Ishikawa (cell line): ENCODE measurements around the gene KDM5A.

ENCODE experiments used
- CEBPB ChIP-seq: IDR thresholded peaks from 2 replicates; pipeline ENCODE4 v1.6.1; 2012
- CREB1 ChIP-seq: IDR thresholded peaks from 2 replicates; pipeline ENCODE4 v1.6.1; 2012; ENCODE audit warnings: low read depth
- EGR1 ChIP-seq: IDR thresholded peaks from 2 replicates; pipeline ENCODE4 v1.6.1; 2012
- EP300 ChIP-seq: IDR thresholded peaks from 2 replicates; pipeline ENCODE4 v1.6.1; 2012; ENCODE audit warnings: borderline replicate concordance
- FOXM1 ChIP-seq: IDR thresholded peaks from 2 replicates; pipeline ENCODE4 v1.6.1; 2012; ENCODE audit warnings: low read depth, borderline replicate concordance
- NFIC ChIP-seq: IDR thresholded peaks from 2 replicates; pipeline ENCODE4 v1.6.1; 2012
- RAD21 ChIP-seq: IDR thresholded peaks from 2 replicates; pipeline ENCODE4 v1.6.1; 2012; ENCODE audit warnings: low read depth
- REST ChIP-seq: IDR thresholded peaks from 2 replicates; pipeline ENCODE4 v1.6.1; 2012; ENCODE audit warnings: low read depth, mild to moderate bottlenecking
- TAF1 ChIP-seq: IDR thresholded peaks from 2 replicates; pipeline ENCODE4 v1.6.1; 2012; ENCODE audit warnings: low read depth, mild to moderate bottlenecking
- TCF12 ChIP-seq: IDR thresholded peaks from 2 replicates; pipeline ENCODE4 v1.6.1; 2012; ENCODE audit warnings: low read depth
- TEAD4 ChIP-seq: IDR thresholded peaks from 2 replicates; pipeline ENCODE4 v1.6.1; 2012
- USF1 ChIP-seq: IDR thresholded peaks from 2 replicates; pipeline ENCODE4 v1.6.1; 2012
- YY1 ChIP-seq: IDR thresholded peaks from 2 replicates; pipeline ENCODE4 v1.6.1; 2012; ENCODE audit warnings: low read depth
- ZBTB7A ChIP-seq: IDR thresholded peaks from 2 replicates; pipeline ENCODE4 v1.6.1; 2012; ENCODE audit warnings: low read depth
- TF ChIP-seq, protein P1 (sequence below): IDR thresholded peaks from 2 replicates; pipeline ENCODE4 v1.6.1; 2012

Gene KDM5A

DNA sequence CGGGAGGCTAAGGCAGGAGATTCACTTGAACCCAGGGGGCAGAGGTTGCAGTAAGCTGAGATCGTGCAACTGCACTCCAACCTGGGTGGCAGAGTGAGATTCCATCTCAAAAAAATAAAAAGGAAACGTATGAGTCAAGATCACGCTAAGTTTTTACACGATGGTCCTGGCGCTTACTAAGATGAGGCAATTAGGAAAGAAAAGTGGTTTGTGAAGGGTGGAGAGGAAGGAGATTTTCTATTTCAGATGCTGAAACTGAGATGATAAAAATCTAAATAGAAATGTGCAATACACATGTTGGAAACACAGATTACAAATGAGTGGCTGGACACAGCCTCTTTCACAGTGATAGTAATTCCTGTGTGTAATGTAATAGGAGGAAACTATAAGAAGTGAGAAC lies 63.2 kb downstream of the KDM5A start:
- no peak for TF ChIP-seq TEAD4
- no peak for TF ChIP-seq NFIC
- no peak for TF ChIP-seq REST

DNA sequence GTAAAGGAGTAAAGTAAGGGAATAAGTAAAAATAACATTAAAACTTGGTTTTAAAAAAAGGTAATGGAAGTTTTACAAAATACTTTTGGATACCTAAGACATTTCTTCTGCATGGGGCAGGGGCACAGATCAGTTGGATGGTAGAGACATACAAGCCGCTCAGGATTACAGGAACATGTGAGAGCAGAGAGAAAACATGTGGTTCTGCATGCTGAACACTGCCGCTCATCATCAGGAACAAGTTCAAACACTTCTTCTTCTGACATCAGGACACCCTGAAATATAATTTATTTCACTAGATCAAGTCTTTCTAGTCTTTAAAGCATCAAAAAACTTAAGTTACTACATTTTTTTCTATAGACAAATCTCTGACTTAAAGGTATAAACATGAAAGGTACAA lies 65.6 kb downstream of the KDM5A start:
- TF ChIP-seq TAF1, result no peak
- TF ChIP-seq, protein P1, sequence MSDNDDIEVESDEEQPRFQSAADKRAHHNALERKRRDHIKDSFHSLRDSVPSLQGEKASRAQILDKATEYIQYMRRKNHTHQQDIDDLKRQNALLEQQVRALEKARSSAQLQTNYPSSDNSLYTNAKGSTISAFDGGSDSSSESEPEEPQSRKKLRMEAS, result no peak
- TF ChIP-seq REST, result no peak
- TF ChIP-seq FOXM1, result no peak
- TF ChIP-seq EP300, result no peak
- no peak for TF ChIP-seq NFIC
- no peak for TF ChIP-seq CREB1
- no peak for TF ChIP-seq EGR1
- no peak for TF ChIP-seq YY1
- TF ChIP-seq ZBTB7A, result no peak

GRCh38 chr12:321606-322326 lies 67.4 kb downstream of the KDM5A start:
- peak; percentile 92 for TF ChIP-seq CEBPB
- TF ChIP-seq REST, result no peak
- no peak for TF ChIP-seq EP300
- TF ChIP-seq YY1, result no peak
- peak; percentile 50 for TF ChIP-seq RAD21
- no peak for TF ChIP-seq FOXM1
- no peak for TF ChIP-seq EGR1
- no peak for TF ChIP-seq USF1
- TF ChIP-seq, protein P1, result no peak
- TF ChIP-seq ZBTB7A, result no peak

- TF ChIP-seq TCF12 (no peak), CREB1 (no peak), TEAD4 (no peak), YY1 (no peak), EGR1 (no peak)
- TF ChIP-seq, protein P1, result no peak
Observed at GRCh38 chr12:318759-319515, 70.2 kb downstream of the KDM5A start.

- TF ChIP-seq TAF1, result no peak
- no peak for TF ChIP-seq EGR1
- TF ChIP-seq EP300, result no peak
- no peak for TF ChIP-seq USF1
- TF ChIP-seq RAD21, result no peak
- no peak for TF ChIP-seq CREB1
- TF ChIP-seq, protein P1, result no peak
- no peak for TF ChIP-seq REST
- TF ChIP-seq FOXM1, result no peak
- TF ChIP-seq TEAD4, result no peak
- no peak for TF ChIP-seq YY1
- TF ChIP-seq CEBPB, result no peak
- no peak for TF ChIP-seq TCF12
- TF ChIP-seq ZBTB7A, result no peak
Observed at GRCh38 chr12:308511-308910, 80.6 kb downstream of the KDM5A start.
